Right renal pelvis (tissue), 4 donors: ENCODE results near the gene AK1. TPM values are rescaled to one million over a fixed set of nuclear protein-coding genes. Genes with fewer than 3 reads are reported as not detected.
A peak's percentile ranks its signal among the peaks of the same experiment; 100 is the strongest.

ENCODE experiments used
- DNase-seq, 4 donors: peaks; one replicate each; pipeline ENCODE4 v3.0.0-alpha.2; 2013; ENCODE audit warnings: low read depth in 4 of 4, low spot score in 3 of 4, missing footprints in 1 of 4
- polyA plus RNA-seq, 4 donors: library from polyadenylated mRNA; unstranded; fragments of 120-200 nt; gene quantifications; one replicate each; pipeline ENCODE4 v1.2.1, GENCODE V29; 2013; ENCODE audit not compliant: insufficient read length in 4 of 4

The AK1 gene
- polyA plus RNA-seq, result 10 to 100 TPM; 40.7 to 53.8 (median 45.1) TPM

GRCh38 chr9:127877566-127877998 lies at the start of gene AK1:
Gene AK1, minus strand, starts transcription at chr9:127877675. Its CDS starts 3,058 bp downstream, at chr9:127874617.
- peak in 1 of 4 donors; percentile 43 for DNase-seq

- DNase-seq, result no peak
These were observed 49.4 kb upstream of the AK1 start for GRCh38 chr9:127926906-127927200.

GRCh38 chr9:127925959-127926905 lies 48.8 kb upstream of the AK1 start:
- DNase-seq, result no peak

GRCh38 chr9:127924736-127925444 lies 47.4 kb upstream of the AK1 start:
- no peak for DNase-seq

GRCh38 chr9:127923771-127924170 lies 46.3 kb upstream of the AK1 start:
- DNase-seq, result no peak

GRCh38 chr9:127923046-127923445 lies 45.6 kb upstream of the AK1 start:
- no peak for DNase-seq

- DNase-seq, result no peak
These were observed 44.2 kb upstream of the AK1 start for GRCh38 chr9:127921557-127922120.

GRCh38 chr9:127920794-127921193 lies 43.3 kb upstream of the AK1 start:
- no peak for DNase-seq

- DNase-seq, result no peak
These were observed 41.9 kb upstream of the AK1 start for GRCh38 chr9:127919253-127919815.

GRCh38 chr9:127918183-127919107 lies 41.0 kb upstream of the AK1 start:
- DNase-seq, result no peak

GRCh38 chr9:127917603-127918002 lies 40.1 kb upstream of the AK1 start:
- DNase-seq, result no peak

GRCh38 chr9:127916720-127917581 lies 39.5 kb upstream of the AK1 start, which contains the start of gene ST6GALNAC4:
Gene ST6GALNAC4, minus strand, starts transcription at chr9:127917041. Its CDS starts 622 bp downstream, at chr9:127916419.
- peak in 1 of 4 donors; percentile 77 for DNase-seq

- no peak for DNase-seq
These were observed 38.6 kb upstream of the AK1 start for GRCh38 chr9:127915801-127916719.

- no peak for DNase-seq
These were observed 37.9 kb upstream of the AK1 start for GRCh38 chr9:127915325-127915752.

GRCh38 chr9:127913682-127914081 lies 36.2 kb upstream of the AK1 start:
- DNase-seq, result no peak

- DNase-seq, result no peak
These were observed 35.4 kb upstream of the AK1 start for GRCh38 chr9:127912882-127913281.

GRCh38 chr9:127912296-127912695 lies 34.8 kb upstream of the AK1 start:
- DNase-seq, result no peak
